ENCODE data around the gene DVL1. TPM values are rescaled to one million over a fixed set of nuclear protein-coding genes. Genes with fewer than 3 reads are reported as not detected.

DVL1 gene
- polyA plus RNA-seq, 1 donor from 2014 or later = 100 TPM

DNA sequence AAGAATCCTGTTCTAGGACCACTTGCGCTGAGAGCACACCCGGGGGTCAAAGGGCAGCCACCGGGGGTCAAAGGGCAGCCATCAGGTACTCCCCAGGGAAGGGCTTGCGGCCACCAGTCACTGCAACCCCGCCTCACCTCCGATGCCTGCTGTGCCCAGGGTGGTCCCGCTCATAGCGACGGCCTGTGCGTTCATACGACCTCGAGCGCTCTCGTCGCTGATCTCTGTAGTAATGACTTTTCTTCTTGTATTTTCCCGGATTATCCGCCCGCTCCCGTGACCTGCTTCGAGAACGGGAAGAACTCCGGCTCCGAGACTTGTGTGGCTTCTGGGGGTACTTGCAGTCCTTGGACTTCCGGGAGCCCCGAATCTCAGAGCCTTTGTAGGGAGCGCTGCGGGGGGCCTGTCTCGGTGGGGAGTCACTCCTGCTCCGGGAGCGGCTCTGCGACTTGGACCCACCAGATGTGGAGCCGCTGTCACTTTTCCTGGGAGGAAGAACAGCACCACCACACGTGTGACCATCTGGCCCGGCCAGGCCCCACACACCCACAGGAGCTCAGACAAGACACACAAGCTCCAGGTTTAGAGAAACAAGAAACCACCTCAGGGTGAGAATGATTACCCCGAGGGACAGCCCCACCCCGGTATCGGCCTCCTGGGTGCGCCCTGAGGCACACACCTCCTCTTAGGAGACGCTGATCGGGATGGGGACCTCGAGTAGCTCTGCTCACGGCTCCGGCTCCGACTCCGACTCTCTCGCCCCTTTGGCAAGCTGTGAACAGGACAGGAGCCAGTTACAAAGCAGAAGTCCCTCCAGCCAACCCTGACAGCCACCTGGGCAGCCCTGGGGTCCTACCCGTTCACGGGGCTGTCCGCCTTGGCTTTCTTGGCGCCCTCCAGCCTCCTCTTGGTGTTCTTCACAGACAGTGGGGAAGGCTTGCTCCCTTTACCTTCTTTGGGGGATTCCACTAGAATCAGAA lies 38.2 kb upstream of the DVL1 start:
- H3K4me3 ChIP-seq (ENCODE audit: low read length) = no peak overlapping the region
- H3K9me2 ChIP-seq (ENCODE audit: insufficient read depth, low read length) = no peaks in the 10 kb centered on the region
- H4K20me1 ChIP-seq (ENCODE audit: insufficient read depth) = no peaks in the 10 kb centered on the region
- no peak overlapping the region for H3K27ac ChIP-seq (ENCODE audit: low read length)
- no peaks in the 10 kb centered on the region for H3K79me2 ChIP-seq (replicated peaks; ENCODE audit: insufficient read depth, low read length)
- TF ChIP-seq EZH2 (IDR thresholded peaks at IDR 0.05; ENCODE audit: borderline replicate concordance, insufficient read depth, low read length, poor library complexity, severe bottlenecking) = no peak
- TF ChIP-seq EP300 (conservative IDR thresholded peaks at IDR 0.05; ENCODE audit: poor library complexity, severe bottlenecking) = no peak
- TF ChIP-seq, protein P1, sequence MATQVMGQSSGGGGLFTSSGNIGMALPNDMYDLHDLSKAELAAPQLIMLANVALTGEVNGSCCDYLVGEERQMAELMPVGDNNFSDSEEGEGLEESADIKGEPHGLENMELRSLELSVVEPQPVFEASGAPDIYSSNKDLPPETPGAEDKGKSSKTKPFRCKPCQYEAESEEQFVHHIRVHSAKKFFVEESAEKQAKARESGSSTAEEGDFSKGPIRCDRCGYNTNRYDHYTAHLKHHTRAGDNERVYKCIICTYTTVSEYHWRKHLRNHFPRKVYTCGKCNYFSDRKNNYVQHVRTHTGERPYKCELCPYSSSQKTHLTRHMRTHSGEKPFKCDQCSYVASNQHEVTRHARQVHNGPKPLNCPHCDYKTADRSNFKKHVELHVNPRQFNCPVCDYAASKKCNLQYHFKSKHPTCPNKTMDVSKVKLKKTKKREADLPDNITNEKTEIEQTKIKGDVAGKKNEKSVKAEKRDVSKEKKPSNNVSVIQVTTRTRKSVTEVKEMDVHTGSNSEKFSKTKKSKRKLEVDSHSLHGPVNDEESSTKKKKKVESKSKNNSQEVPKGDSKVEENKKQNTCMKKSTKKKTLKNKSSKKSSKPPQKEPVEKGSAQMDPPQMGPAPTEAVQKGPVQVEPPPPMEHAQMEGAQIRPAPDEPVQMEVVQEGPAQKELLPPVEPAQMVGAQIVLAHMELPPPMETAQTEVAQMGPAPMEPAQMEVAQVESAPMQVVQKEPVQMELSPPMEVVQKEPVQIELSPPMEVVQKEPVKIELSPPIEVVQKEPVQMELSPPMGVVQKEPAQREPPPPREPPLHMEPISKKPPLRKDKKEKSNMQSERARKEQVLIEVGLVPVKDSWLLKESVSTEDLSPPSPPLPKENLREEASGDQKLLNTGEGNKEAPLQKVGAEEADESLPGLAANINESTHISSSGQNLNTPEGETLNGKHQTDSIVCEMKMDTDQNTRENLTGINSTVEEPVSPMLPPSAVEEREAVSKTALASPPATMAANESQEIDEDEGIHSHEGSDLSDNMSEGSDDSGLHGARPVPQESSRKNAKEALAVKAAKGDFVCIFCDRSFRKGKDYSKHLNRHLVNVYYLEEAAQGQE (IDR thresholded peaks at IDR 0.05; ENCODE audit: borderline replicate concordance) = no peak
- TF ChIP-seq, protein P2, sequence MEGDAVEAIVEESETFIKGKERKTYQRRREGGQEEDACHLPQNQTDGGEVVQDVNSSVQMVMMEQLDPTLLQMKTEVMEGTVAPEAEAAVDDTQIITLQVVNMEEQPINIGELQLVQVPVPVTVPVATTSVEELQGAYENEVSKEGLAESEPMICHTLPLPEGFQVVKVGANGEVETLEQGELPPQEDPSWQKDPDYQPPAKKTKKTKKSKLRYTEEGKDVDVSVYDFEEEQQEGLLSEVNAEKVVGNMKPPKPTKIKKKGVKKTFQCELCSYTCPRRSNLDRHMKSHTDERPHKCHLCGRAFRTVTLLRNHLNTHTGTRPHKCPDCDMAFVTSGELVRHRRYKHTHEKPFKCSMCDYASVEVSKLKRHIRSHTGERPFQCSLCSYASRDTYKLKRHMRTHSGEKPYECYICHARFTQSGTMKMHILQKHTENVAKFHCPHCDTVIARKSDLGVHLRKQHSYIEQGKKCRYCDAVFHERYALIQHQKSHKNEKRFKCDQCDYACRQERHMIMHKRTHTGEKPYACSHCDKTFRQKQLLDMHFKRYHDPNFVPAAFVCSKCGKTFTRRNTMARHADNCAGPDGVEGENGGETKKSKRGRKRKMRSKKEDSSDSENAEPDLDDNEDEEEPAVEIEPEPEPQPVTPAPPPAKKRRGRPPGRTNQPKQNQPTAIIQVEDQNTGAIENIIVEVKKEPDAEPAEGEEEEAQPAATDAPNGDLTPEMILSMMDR (IDR thresholded peaks at IDR 0.05; ENCODE audit: poor library complexity, severe bottlenecking) = no peak
- no peak for TF ChIP-seq RAD21 (conservative IDR thresholded peaks at IDR 0.05)
- TF ChIP-seq SMC3 (conservative IDR thresholded peaks at IDR 0.05; ENCODE audit: poor library complexity) = no peak
- TF ChIP-seq POLR2AphosphoS5 (IDR thresholded peaks at IDR 0.05) = no peak
- TF ChIP-seq TAF1 (IDR thresholded peaks at IDR 0.05; ENCODE audit: low read depth) = no peak
- TF ChIP-seq MXI1 (conservative IDR thresholded peaks at IDR 0.05; ENCODE audit: poor library complexity, severe bottlenecking) = no peak
- no peaks in the 10 kb centered on the region for H3K27me3 ChIP-seq (ENCODE audit: insufficient read depth, low read depth, low read length)
- H3K9ac ChIP-seq (ENCODE audit: low read length) = no peak overlapping the region
- H3K36me3 ChIP-seq (ENCODE audit: insufficient read depth, low read length) = no peaks in the 10 kb centered on the region
- H2AFZ ChIP-seq (ENCODE audit: low read depth, low read length) = no peak overlapping the region
- no peak overlapping the region for H3K4me2 ChIP-seq (ENCODE audit: low read length)
- no peaks in the 10 kb centered on the region for H3F3A ChIP-seq (ENCODE audit: insufficient read depth, low read length, poor library complexity, severe bottlenecking)
- no peaks in the 10 kb centered on the region for H3K9me3 ChIP-seq (ENCODE audit: low read length)

DNA sequence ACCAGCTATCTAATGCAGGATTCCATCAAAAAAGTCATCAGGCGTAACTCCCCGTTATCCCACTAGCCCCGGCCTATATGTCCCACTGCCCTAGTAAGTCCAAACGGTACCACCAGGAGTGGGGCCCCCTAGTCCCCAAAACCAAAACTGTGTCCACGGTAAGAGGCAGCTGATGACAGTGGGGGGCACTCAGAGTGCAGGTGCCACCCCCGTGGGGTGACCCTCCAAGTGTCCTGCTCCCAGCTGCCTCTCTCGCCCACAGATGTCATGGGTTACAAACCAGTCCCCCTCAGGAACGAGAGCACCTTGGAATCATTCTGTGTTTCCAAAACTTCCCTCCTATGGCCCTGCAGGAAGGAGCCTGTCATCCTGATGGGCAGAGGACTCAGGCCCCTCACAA lies 36.7 kb upstream of the DVL1 start:
- Histone ChIP-seq H3K79me2 (replicated peaks; ENCODE audit: insufficient read depth, low read length) (no peaks in the 10 kb centered on the region), H3K27me3 (ENCODE audit: insufficient read depth, low read depth, low read length) (no peaks in the 10 kb centered on the region), H3K9ac (ENCODE audit: low read length) (no peak overlapping the region), H3K9me2 (ENCODE audit: insufficient read depth, low read length) (no peaks in the 10 kb centered on the region), H2AFZ (ENCODE audit: low read depth, low read length) (no peak overlapping the region), H3F3A (ENCODE audit: insufficient read depth, low read length, poor library complexity, severe bottlenecking) (no peaks in the 10 kb centered on the region), H3K4me2 (ENCODE audit: low read length) (no peak overlapping the region), H3K27ac (ENCODE audit: low read length) (no peak overlapping the region), H3K36me3 (ENCODE audit: insufficient read depth, low read length) (no peaks in the 10 kb centered on the region), H3K9me3 (ENCODE audit: low read length) (no peaks in the 10 kb centered on the region), H3K4me3 (ENCODE audit: low read length) (no peak overlapping the region), H4K20me1 (ENCODE audit: insufficient read depth) (no peaks in the 10 kb centered on the region)
- TF ChIP-seq TAF1 (IDR thresholded peaks at IDR 0.05; ENCODE audit: low read depth) = no peak
- TF ChIP-seq MXI1 (conservative IDR thresholded peaks at IDR 0.05; ENCODE audit: poor library complexity, severe bottlenecking) = no peak
- no peak for TF ChIP-seq SMC3 (conservative IDR thresholded peaks at IDR 0.05; ENCODE audit: poor library complexity)
- TF ChIP-seq RAD21 (conservative IDR thresholded peaks at IDR 0.05) = no peak
- TF ChIP-seq POLR2AphosphoS5 (IDR thresholded peaks at IDR 0.05) = no peak
- TF ChIP-seq EZH2 (IDR thresholded peaks at IDR 0.05; ENCODE audit: borderline replicate concordance, insufficient read depth, low read length, poor library complexity, severe bottlenecking) = no peak
- TF ChIP-seq, protein P2 (IDR thresholded peaks at IDR 0.05; ENCODE audit: poor library complexity, severe bottlenecking) = no peak
- no peak for TF ChIP-seq EP300 (conservative IDR thresholded peaks at IDR 0.05; ENCODE audit: poor library complexity, severe bottlenecking)
- TF ChIP-seq, protein P1 (IDR thresholded peaks at IDR 0.05; ENCODE audit: borderline replicate concordance) = no peak
